GM19239 (cell line): ENCODE data around the gene GJB6.

Experiments used
- DNase-seq: peaks from one replicate; pipeline ENCODE4 v3.0.0; 2011; ENCODE audit warnings: low spot score; ENCODE audit not compliant: insufficient read length
- FAIRE-seq: peaks from 2 replicates; lab custom pipeline; 2011; peaks lifted over from hg19 to GRCh38; lab: Jason Lieb, UNC

The GJB6 gene

GRCh38 chr13:20190481-20191310 lies 41.4 kb downstream of the GJB6 start:
- FAIRE-seq (no peak), DNase-seq (no peak)

- FAIRE-seq (no peak), DNase-seq (no peak)
Observed at GRCh38 chr13:20190076-20190475, 42.0 kb downstream of the GJB6 start.

- no peak for DNase-seq
- no peak for FAIRE-seq
Observed at GRCh38 chr13:20188667-20189553, 43.2 kb downstream of the GJB6 start.

- DNase-seq (no peak), FAIRE-seq (no peak)
Observed at GRCh38 chr13:20186771-20187170, 45.3 kb downstream of the GJB6 start.

GRCh38 chr13:20185366-20186056 lies 46.6 kb downstream of the GJB6 start:
- no peak for DNase-seq
- FAIRE-seq: no peak

- FAIRE-seq (peak; percentile 91), DNase-seq (peak; percentile 79)
Observed at GRCh38 chr13:20182231-20182846, 49.8 kb downstream of the GJB6 start.

- no peak for DNase-seq
- FAIRE-seq: no peak
Observed at GRCh38 chr13:20181188-20181587, 50.9 kb downstream of the GJB6 start.

GRCh38 chr13:20178156-20178555 lies 54.0 kb downstream of the GJB6 start:
- FAIRE-seq: no peak
- DNase-seq: no peak

- DNase-seq: no peak
- FAIRE-seq: no peak
Observed at GRCh38 chr13:20177049-20177831, 54.9 kb downstream of the GJB6 start.

GRCh38 chr13:20175907-20176652 lies 56.0 kb downstream of the GJB6 start:
- no peak for DNase-seq
- FAIRE-seq: no peak

- DNase-seq (no peak), FAIRE-seq (no peak)
Observed at GRCh38 chr13:20175406-20175794, 56.7 kb downstream of the GJB6 start.

- no peak for DNase-seq
- peak; percentile 94 for FAIRE-seq
Observed at GRCh38 chr13:20174656-20175405, 57.3 kb downstream of the GJB6 start.

GRCh38 chr13:20173116-20173746 lies 58.9 kb downstream of the GJB6 start:
- DNase-seq: no peak
- FAIRE-seq: no peak
